Measurements from ENCODE around the gene SIGLEC15.

Gene SIGLEC15

GRCh38 chr18:45887585-45887984 lies 62.1 kb downstream of the SIGLEC15 start:
- no peak for FAIRE-seq

- FAIRE-seq, result no peak
These were observed 64.1 kb downstream of the SIGLEC15 start for GRCh38 chr18:45889419-45890064.

DNA sequence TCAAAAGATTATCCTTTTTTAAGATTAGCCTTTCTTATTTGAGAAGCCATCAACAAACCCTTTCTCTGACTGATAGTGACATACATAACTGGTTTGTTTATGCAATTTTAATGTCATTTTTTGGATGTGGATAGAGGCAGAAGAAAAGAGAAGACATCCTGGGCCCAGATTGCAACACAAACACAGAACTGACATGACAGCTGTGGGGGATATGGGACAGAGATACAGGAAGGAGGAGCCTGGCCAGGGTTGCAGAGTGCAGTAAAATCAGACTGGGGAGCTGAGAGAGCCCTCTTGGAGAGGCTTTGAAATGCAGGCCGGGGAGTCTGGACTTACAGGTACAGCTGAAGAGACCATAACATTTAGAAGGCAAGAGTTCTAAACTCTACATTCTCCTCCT lies 65.1 kb downstream of the SIGLEC15 start:
- FAIRE-seq, result no peak

GRCh38 chr18:45891806-45892205 lies 66.3 kb downstream of the SIGLEC15 start:
- no peak for FAIRE-seq

Measured in G401.6 (cell line).